ENCODE measurements around the gene ZBTB17.

ZBTB17 gene

GRCh38 chr1:15963968-15964648, 11.8 kb downstream of the ZBTB17 start:
- Histone ChIP-seq H3K4me1 (ENCODE audit: insufficient read depth, low read length, poor library complexity, severe bottlenecking) (peaks cover 4% of the 10 kb centered on the region), H3K36me3 (ENCODE audit: insufficient read depth, low read length) (peaks cover 27% of the 10 kb centered on the region; the same call in 1 of the 2 replicates), H3K4me2 (ENCODE audit: low read depth, low read length, poor library complexity, severe bottlenecking) (no peak overlapping the region), H3F3A (ENCODE audit: low read depth) (no peaks in the 10 kb centered on the region), H3K79me2 (ENCODE audit: insufficient read depth, low read length) (peaks cover 67% of the 10 kb centered on the region), H2AFZ (ENCODE audit: low read length) (no peak overlapping the region), H3K9ac (ENCODE audit: low read depth, low read length, poor library complexity, severe bottlenecking) (no peak overlapping the region), H3K9me3 (ENCODE audit: insufficient read depth, low read depth, low read length) (no peaks in the 10 kb centered on the region), H3K9me2 (replicated peaks; ENCODE audit: low read depth, low read length) (no peaks in the 10 kb centered on the region), H4K20me1 (ENCODE audit: insufficient read depth, low read length, poor library complexity, severe bottlenecking) (peaks cover 19% of the 10 kb centered on the region), H3K27me3 (ENCODE audit: insufficient read depth, low read length, poor library complexity, severe bottlenecking) (no peaks in the 10 kb centered on the region), H3K4me3 (ENCODE audit: low read length, poor library complexity, severe bottlenecking) (no peak overlapping the region)
- no peak for TF ChIP-seq EZH2phosphoT487 (IDR thresholded peaks at IDR 0.05; ENCODE audit: borderline replicate concordance)
- TF ChIP-seq CTCF (conservative IDR thresholded peaks at IDR 0.05; ENCODE audit: low read length), result no peak

- H3K9ac ChIP-seq (ENCODE audit: low read depth, low read length, poor library complexity, severe bottlenecking), result no peak overlapping the region
- TF ChIP-seq CTCF (conservative IDR thresholded peaks at IDR 0.05; ENCODE audit: low read length) (no peak), EZH2phosphoT487 (IDR thresholded peaks at IDR 0.05; ENCODE audit: borderline replicate concordance) (no peak)
- peaks cover 65% of the 10 kb centered on the region for H3K79me2 ChIP-seq (ENCODE audit: insufficient read depth, low read length)
- peaks cover 22% of the 10 kb centered on the region; the same call in 1 of the 2 replicates for H3K36me3 ChIP-seq (ENCODE audit: insufficient read depth, low read length)
- peaks cover 19% of the 10 kb centered on the region for H4K20me1 ChIP-seq (ENCODE audit: insufficient read depth, low read length, poor library complexity, severe bottlenecking)
- H3K4me1 ChIP-seq (ENCODE audit: insufficient read depth, low read length, poor library complexity, severe bottlenecking), result peaks cover 4% of the 10 kb centered on the region
- no peaks in the 10 kb centered on the region for H3K27me3 ChIP-seq (ENCODE audit: insufficient read depth, low read length, poor library complexity, severe bottlenecking)
- H3F3A ChIP-seq (ENCODE audit: low read depth), result no peaks in the 10 kb centered on the region
- H3K9me3 ChIP-seq (ENCODE audit: insufficient read depth, low read depth, low read length), result no peaks in the 10 kb centered on the region
- H2AFZ ChIP-seq (ENCODE audit: low read length), result no peak overlapping the region
- no peak overlapping the region for H3K4me3 ChIP-seq (ENCODE audit: low read length, poor library complexity, severe bottlenecking)
- H3K9me2 ChIP-seq (replicated peaks; ENCODE audit: low read depth, low read length), result no peaks in the 10 kb centered on the region
- H3K4me2 ChIP-seq (ENCODE audit: low read depth, low read length, poor library complexity, severe bottlenecking), result no peak overlapping the region
Observed at GRCh38 chr1:15963363-15963967, 12.4 kb downstream of the ZBTB17 start.

- peaks cover 65% of the 10 kb centered on the region for H3K79me2 ChIP-seq (ENCODE audit: insufficient read depth, low read length)
- H3K4me1 ChIP-seq (ENCODE audit: insufficient read depth, low read length, poor library complexity, severe bottlenecking), result peaks cover 4% of the 10 kb centered on the region
- no peaks in the 10 kb centered on the region for H3K27me3 ChIP-seq (ENCODE audit: insufficient read depth, low read length, poor library complexity, severe bottlenecking)
- H3K4me3 ChIP-seq (ENCODE audit: low read length, poor library complexity, severe bottlenecking), result no peak overlapping the region
- H3F3A ChIP-seq (ENCODE audit: low read depth), result no peaks in the 10 kb centered on the region
- TF ChIP-seq CTCF (conservative IDR thresholded peaks at IDR 0.05; ENCODE audit: low read length) (no peak), EZH2phosphoT487 (IDR thresholded peaks at IDR 0.05; ENCODE audit: borderline replicate concordance) (no peak)
- peaks cover 23% of the 10 kb centered on the region for H4K20me1 ChIP-seq (ENCODE audit: insufficient read depth, low read length, poor library complexity, severe bottlenecking)
- no peak overlapping the region for H2AFZ ChIP-seq (ENCODE audit: low read length)
- no peak overlapping the region for H3K9ac ChIP-seq (ENCODE audit: low read depth, low read length, poor library complexity, severe bottlenecking)
- no peak overlapping the region for H3K4me2 ChIP-seq (ENCODE audit: low read depth, low read length, poor library complexity, severe bottlenecking)
- H3K9me3 ChIP-seq (ENCODE audit: insufficient read depth, low read depth, low read length), result no peaks in the 10 kb centered on the region
- peaks cover 16% of the 10 kb centered on the region; the same call in 1 of the 2 replicates for H3K36me3 ChIP-seq (ENCODE audit: insufficient read depth, low read length)
- no peaks in the 10 kb centered on the region for H3K9me2 ChIP-seq (replicated peaks; ENCODE audit: low read depth, low read length)
Observed at GRCh38 chr1:15962671-15963362, 13.1 kb downstream of the ZBTB17 start.

All from Loucy (cell line).